Forelimb muscle (tissue), 1 donor: ENCODE data around the gene EPB41L4A. TPM values are rescaled to one million over a fixed set of nuclear protein-coding genes. Genes with fewer than 3 reads are reported as not detected.
A peak's percentile ranks its signal among the peaks of the same experiment; 100 is the strongest.

Experiments used
- DNase-seq: peaks from one replicate; pipeline ENCODE4 v3.0.0-alpha.2; 2013; ENCODE audit warnings: low read depth
- polyA plus RNA-seq: library from polyadenylated mRNA; unstranded; fragments of 120-200 nt; gene quantifications from one replicate; pipeline ENCODE4 v1.2.1, GENCODE V29; 2013; ENCODE audit not compliant: insufficient read length

The EPB41L4A gene
- polyA plus RNA-seq, 1 donor: 5.2 TPM

- no peak for DNase-seq
Measured at GRCh38 chr5:112161392-112161748, 257.7 kb downstream of the EPB41L4A start.

GRCh38 chr5:112160652-112161391 lies 258.3 kb downstream of the EPB41L4A start:
- peak; percentile 72 for DNase-seq

- DNase-seq: no peak
Measured at GRCh38 chr5:112159435-112159834, 259.6 kb downstream of the EPB41L4A start.

- no peak for DNase-seq
Measured at GRCh38 chr5:112156211-112156610, 262.9 kb downstream of the EPB41L4A start.

- DNase-seq: no peak
Measured at GRCh38 chr5:112154940-112155686, 264.0 kb downstream of the EPB41L4A start.

- DNase-seq: no peak
Measured at GRCh38 chr5:112149727-112150126, 269.4 kb downstream of the EPB41L4A start.

- peak; percentile 75 for DNase-seq
Measured at GRCh38 chr5:112146323-112147226, 272.5 kb downstream of the EPB41L4A start.

- no peak for DNase-seq
Measured at GRCh38 chr5:112143690-112144089, 275.4 kb downstream of the EPB41L4A start.

GRCh38 chr5:112142769-112143270 lies 276.3 kb downstream of the EPB41L4A start:
- no peak for DNase-seq

GRCh38 chr5:112141582-112141981 lies 277.5 kb downstream of the EPB41L4A start:
- no peak for DNase-seq

GRCh38 chr5:112138526-112138925 lies 280.6 kb downstream of the EPB41L4A start:
- no peak for DNase-seq

GRCh38 chr5:112136773-112137172 lies 282.3 kb downstream of the EPB41L4A start:
- no peak for DNase-seq

GRCh38 chr5:112127861-112128260 lies 291.2 kb downstream of the EPB41L4A start:
- no peak for DNase-seq

- DNase-seq: no peak
Measured at GRCh38 chr5:112126982-112127381, 292.1 kb downstream of the EPB41L4A start.

- DNase-seq: peak; percentile 58
Measured at GRCh38 chr5:112125903-112126302, 293.2 kb downstream of the EPB41L4A start.

- DNase-seq: no peak
Measured at GRCh38 chr5:112124788-112125187, 294.3 kb downstream of the EPB41L4A start.

- no peak for DNase-seq
Measured at GRCh38 chr5:112123086-112123485, 296.0 kb downstream of the EPB41L4A start.

GRCh38 chr5:112122353-112122752 lies 296.7 kb downstream of the EPB41L4A start:
- no peak for DNase-seq

- DNase-seq: no peak
Measured at GRCh38 chr5:112121258-112121657, 297.8 kb downstream of the EPB41L4A start.

- DNase-seq: no peak
Measured at GRCh38 chr5:112119969-112120368, 299.1 kb downstream of the EPB41L4A start.

GRCh38 chr5:112119508-112119907 lies 299.6 kb downstream of the EPB41L4A start:
- DNase-seq: no peak

GRCh38 chr5:112117551-112117950 lies 301.5 kb downstream of the EPB41L4A start:
- DNase-seq: no peak
